IPS DF 4.7 (cell line): ENCODE data around the gene CMIP.

Experiments used
- DNase-seq: peaks from one replicate; pipeline ENCODE4 v3.0.0-alpha.2; 2013; ENCODE audit warnings: low spot score; ENCODE audit errors: extremely low read depth

The CMIP gene

GRCh38 chr16:81652798-81653505 is 208.3 kb downstream of the CMIP start:
- no peak for DNase-seq

GRCh38 chr16:81654346-81654745 is 209.7 kb downstream of the CMIP start:
- no peak for DNase-seq

- DNase-seq, result no peak
Observed at GRCh38 chr16:81655469-81656162, 211.0 kb downstream of the CMIP start.

- DNase-seq, result no peak
Observed at GRCh38 chr16:81657224-81657623, 212.6 kb downstream of the CMIP start.

- DNase-seq, result no peak
Observed at GRCh38 chr16:81657781-81658180, 213.2 kb downstream of the CMIP start.

- no peak for DNase-seq
Observed at GRCh38 chr16:81658373-81658772, 213.8 kb downstream of the CMIP start.

GRCh38 chr16:81659249-81659648 is 214.6 kb downstream of the CMIP start:
- no peak for DNase-seq

- DNase-seq, result no peak
Observed at GRCh38 chr16:81661082-81661481, 216.5 kb downstream of the CMIP start.

- DNase-seq, result no peak
Observed at GRCh38 chr16:81664153-81664552, 219.5 kb downstream of the CMIP start.

- DNase-seq, result no peak
Observed at GRCh38 chr16:81665588-81665987, 221.0 kb downstream of the CMIP start.

GRCh38 chr16:81666113-81666512 is 221.5 kb downstream of the CMIP start:
- no peak for DNase-seq

- DNase-seq, result no peak
Observed at GRCh38 chr16:81668243-81669097, 223.9 kb downstream of the CMIP start.

- DNase-seq, result no peak
Observed at GRCh38 chr16:81669473-81670350, 225.1 kb downstream of the CMIP start.

- no peak for DNase-seq
Observed at GRCh38 chr16:81671738-81672597, 227.4 kb downstream of the CMIP start.

GRCh38 chr16:81673432-81673831 is 228.8 kb downstream of the CMIP start:
- DNase-seq, result no peak

- DNase-seq, result no peak
Observed at GRCh38 chr16:81675662-81676061, 231.1 kb downstream of the CMIP start.

GRCh38 chr16:81676066-81676882 is 231.7 kb downstream of the CMIP start:
- DNase-seq, result no peak

GRCh38 chr16:81676883-81677737 is 232.5 kb downstream of the CMIP start:
- DNase-seq, result no peak
